Brain microvascular endothelial cell (primary cell): ENCODE measurements around the gene GABRB1.

ENCODE experiments used
- DNase-seq: peaks from one replicate; pipeline ENCODE4 v3.0.0-alpha.2; 2020
- H3K27ac ChIP-seq: fragments of 250-450 bp; sonication (Bioruptor Pico); 2 replicates; pipeline ENCODE4 v1.5.1; 2020; ENCODE audit warnings: mild to moderate bottlenecking, moderate library complexity
- H3K27me3 ChIP-seq: fragments of 250-450 bp; sonication (Bioruptor Pico); replicated peaks from 2 replicates; pipeline ENCODE4 v1.5.1; 2020; ENCODE audit warnings: mild to moderate bottlenecking
- H3K36me3 ChIP-seq: fragments of 250-450 bp; sonication (Bioruptor Pico); replicated peaks from 2 replicates; pipeline ENCODE4 v1.5.1; 2020; ENCODE audit warnings: mild to moderate bottlenecking
- H3K4me3 ChIP-seq: 2 replicates; pipeline ENCODE4 v1.5.1; 2011; ENCODE audit warnings: low read depth, mild to moderate bottlenecking, control low read depth, low read length, moderate library complexity
- CTCF ChIP-seq: IDR thresholded peaks from 2 replicates; pipeline ENCODE4 v1.5.1; 2011; ENCODE audit warnings: low read depth, mild to moderate bottlenecking, moderate library complexity, low read length, control low read depth, inconsistent platforms; ENCODE audit errors: missing control alignments
- in situ Hi-C: cut with HindIII; loops from 2 replicates; pipeline ENCODE4 v1.10.0; 2017; ENCODE audit warnings: low sequenced_read_pairs, low pct_ligation_motif_present

The GABRB1 gene

GRCh38 chr4:47167081-47168035, 136.0 kb downstream of the GABRB1 start:
- no peak for DNase-seq
- in situ Hi-C loops, result no loop called here
- no peaks in the 10 kb centered on the region for H3K36me3 ChIP-seq
- no peaks in the 10 kb centered on the region for H3K27me3 ChIP-seq
- H3K4me3 ChIP-seq, result no peak overlapping the region
- no peak for TF ChIP-seq CTCF
- no peak overlapping the region for H3K27ac ChIP-seq

- no peak for TF ChIP-seq CTCF
These were observed 152.7 kb downstream of the GABRB1 start for GRCh38 chr4:47184083-47184482.

GRCh38 chr4:47185761-47186160, 154.4 kb downstream of the GABRB1 start:
- in situ Hi-C loops, result no loop called here
- TF ChIP-seq CTCF, result no peak
- H3K36me3 ChIP-seq, result no peaks in the 10 kb centered on the region
- no peak overlapping the region for H3K27ac ChIP-seq
- no peaks in the 10 kb centered on the region for H3K27me3 ChIP-seq
- no peak for DNase-seq
- H3K4me3 ChIP-seq, result no peak overlapping the region

More at GRCh38 chr4:47184083-47184482, 152.7 kb downstream of the GABRB1 start:
- no peak overlapping the region for H3K4me3 ChIP-seq
- no peak overlapping the region for H3K27ac ChIP-seq
- no peaks in the 10 kb centered on the region for H3K27me3 ChIP-seq
- in situ Hi-C loops, result no loop called here
- H3K36me3 ChIP-seq, result no peaks in the 10 kb centered on the region
- DNase-seq, result no peak

GRCh38 chr4:47187608-47188007, 156.2 kb downstream of the GABRB1 start:
- Histone ChIP-seq H3K27me3 (no peaks in the 10 kb centered on the region), H3K4me3 (no peak overlapping the region), H3K36me3 (no peaks in the 10 kb centered on the region), H3K27ac (no peak overlapping the region)
- no peak for TF ChIP-seq CTCF
- no peak for DNase-seq
- in situ Hi-C loops, result no loop called here

GRCh38 chr4:47193179-47193578, 161.8 kb downstream of the GABRB1 start:
- no peak for DNase-seq
- in situ Hi-C loops, result no loop called here
- H3K27ac ChIP-seq, result no peak overlapping the region
- TF ChIP-seq CTCF, result no peak
- no peaks in the 10 kb centered on the region for H3K36me3 ChIP-seq
- H3K27me3 ChIP-seq, result no peaks in the 10 kb centered on the region
- H3K4me3 ChIP-seq, result no peak overlapping the region
